ENCODE results near the gene ETS1. TPM values are rescaled to one million over a fixed set of nuclear protein-coding genes. Genes with fewer than 3 reads are reported as not detected.

Gene ETS1
- total RNA-seq, 4 donors from 2014 or later = 72.4 to 211 (median 165) TPM

GRCh38 chr11:128595221-128595620 lies 7.9 kb upstream of the ETS1 start:
- TF ChIP-seq CTCF (IDR thresholded peaks at IDR 0.05) = no peak
- no peak for DNase-seq (ENCODE audit: low spot score)
- ATAC-seq (ENCODE audit: low FRiP score) = no peak

GRCh38 chr11:128594226-128594625 lies 6.9 kb upstream of the ETS1 start:
- no peak for TF ChIP-seq CTCF (IDR thresholded peaks at IDR 0.05)
- ATAC-seq (ENCODE audit: low FRiP score) = no peak

GRCh38 chr11:128593281-128593680 lies 5.9 kb upstream of the ETS1 start:
- DNase-seq (ENCODE audit: low spot score) = no peak
- ATAC-seq (ENCODE audit: low FRiP score) = no peak
- TF ChIP-seq CTCF (IDR thresholded peaks at IDR 0.05) = no peak

More at GRCh38 chr11:128594226-128594625, 6.9 kb upstream of the ETS1 start:
- DNase-seq (ENCODE audit: low spot score) = no peak

GRCh38 chr11:128592454-128592853 lies 5.1 kb upstream of the ETS1 start:
- TF ChIP-seq CTCF (IDR thresholded peaks at IDR 0.05) = no peak
- DNase-seq (ENCODE audit: low spot score) = no peak
- ATAC-seq (ENCODE audit: low FRiP score) = no peak

- no peak for TF ChIP-seq CTCF (IDR thresholded peaks at IDR 0.05)
- ATAC-seq (ENCODE audit: low FRiP score) = no peak
Observed at GRCh38 chr11:128590587-128590986, 3.2 kb upstream of the ETS1 start.

GRCh38 chr11:128589998-128590397 lies 2.6 kb upstream of the ETS1 start:
- ATAC-seq (ENCODE audit: low FRiP score) (no peak), DNase-seq (ENCODE audit: low spot score) (no peak)
- TF ChIP-seq CTCF (IDR thresholded peaks at IDR 0.05) = no peak

More at GRCh38 chr11:128590587-128590986, 3.2 kb upstream of the ETS1 start:
- no peak for DNase-seq (ENCODE audit: low spot score)

- ATAC-seq (ENCODE audit: low FRiP score) = no peak
- DNase-seq (ENCODE audit: low spot score) = no peak
- TF ChIP-seq CTCF (IDR thresholded peaks at IDR 0.05) = no peak
Observed at GRCh38 chr11:128588093-128588492, 735 bp upstream of the ETS1 start.
